ENCODE data around the gene SNTN.

DNA sequence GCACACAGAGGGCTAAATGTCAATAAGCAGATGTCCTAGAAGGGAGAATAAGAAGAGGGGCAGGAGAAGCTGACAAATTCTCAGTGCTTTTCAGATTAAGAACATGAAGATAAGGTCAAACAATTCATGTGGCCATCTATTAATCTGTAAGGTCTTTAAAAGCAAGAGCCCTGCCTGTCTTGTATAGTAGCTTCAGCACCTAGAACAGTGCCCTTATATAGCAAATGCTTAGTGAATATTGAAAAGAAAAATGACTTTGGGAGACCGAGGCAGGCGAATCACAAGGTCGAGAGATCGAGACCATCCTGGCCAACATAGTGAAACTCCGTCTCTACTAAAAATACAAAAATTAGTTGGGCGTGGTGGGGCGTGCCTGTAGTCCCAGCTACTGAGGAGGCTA is 18.1 kb downstream of the SNTN start:
- TF ChIP-seq, protein P1, sequence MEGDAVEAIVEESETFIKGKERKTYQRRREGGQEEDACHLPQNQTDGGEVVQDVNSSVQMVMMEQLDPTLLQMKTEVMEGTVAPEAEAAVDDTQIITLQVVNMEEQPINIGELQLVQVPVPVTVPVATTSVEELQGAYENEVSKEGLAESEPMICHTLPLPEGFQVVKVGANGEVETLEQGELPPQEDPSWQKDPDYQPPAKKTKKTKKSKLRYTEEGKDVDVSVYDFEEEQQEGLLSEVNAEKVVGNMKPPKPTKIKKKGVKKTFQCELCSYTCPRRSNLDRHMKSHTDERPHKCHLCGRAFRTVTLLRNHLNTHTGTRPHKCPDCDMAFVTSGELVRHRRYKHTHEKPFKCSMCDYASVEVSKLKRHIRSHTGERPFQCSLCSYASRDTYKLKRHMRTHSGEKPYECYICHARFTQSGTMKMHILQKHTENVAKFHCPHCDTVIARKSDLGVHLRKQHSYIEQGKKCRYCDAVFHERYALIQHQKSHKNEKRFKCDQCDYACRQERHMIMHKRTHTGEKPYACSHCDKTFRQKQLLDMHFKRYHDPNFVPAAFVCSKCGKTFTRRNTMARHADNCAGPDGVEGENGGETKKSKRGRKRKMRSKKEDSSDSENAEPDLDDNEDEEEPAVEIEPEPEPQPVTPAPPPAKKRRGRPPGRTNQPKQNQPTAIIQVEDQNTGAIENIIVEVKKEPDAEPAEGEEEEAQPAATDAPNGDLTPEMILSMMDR (IDR thresholded peaks at IDR 0.05): no peak
- TF ChIP-seq POLR2A (IDR thresholded peaks at IDR 0.05) (no peak), POLR2AphosphoS5 (IDR thresholded peaks at IDR 0.05) (no peak), EP300 (IDR thresholded peaks at IDR 0.05) (no peak)

Data from gastroesophageal sphincter (tissue), 3 donors.